Thoracic aorta (tissue), 2 donors: ENCODE results near the gene USP31. TPM values are rescaled to one million over a fixed set of nuclear protein-coding genes. Genes with fewer than 3 reads are reported as not detected.
A peak's percentile ranks its signal among the peaks of the same experiment; 100 is the strongest.

Experiments used
- ATAC-seq: fragments of 150-250 bp; one replicate; pipeline ENCODE4 v1.8.0; 2017; ENCODE audit warnings: low read depth; ENCODE audit not compliant: insufficient number of reproducible peaks, low FRiP score
- DNase-seq: peaks from one replicate; pipeline ENCODE4 v3.0.0-alpha.2; 2020; ENCODE audit warnings: low spot score
- H3K27ac ChIP-seq, 2 donors: fragments of 200-600 bp; sonication (generic); 1 replicate in 1 of 2; 2 replicates in 1 of 2; pipeline ENCODE4 v1.5.1; 2016; ENCODE audit warnings: mild to moderate bottlenecking in 2 of 2, moderate library complexity in 2 of 2
- H3K27me3 ChIP-seq: fragments of 200-600 bp; sonication (generic); replicated peaks from 2 replicates; pipeline ENCODE4 v1.6.0; 2016; ENCODE audit warnings: mild to moderate bottlenecking; ENCODE audit not compliant: insufficient read depth
- H3K36me3 ChIP-seq: fragments of 200-600 bp; sonication (generic); one replicate; pipeline ENCODE4 v1.5.1; 2016
- H3K4me1 ChIP-seq, 2 donors: fragments of 200-600 bp; sonication (generic); 1 replicate in 1 of 2; 2 replicates in 1 of 2; pipeline versions ENCODE4 v1.5.1 to v1.6.0; 2016; ENCODE audit warnings: low read depth in 2 of 2, mild to moderate bottlenecking in 1 of 2; ENCODE audit not compliant: control insufficient read depth in 1 of 2
- H3K4me3 ChIP-seq: fragments of 200-600 bp; sonication (generic); 2 replicates; pipeline ENCODE4 v1.5.1; 2016; ENCODE audit warnings: mild to moderate bottlenecking
- H3K9me3 ChIP-seq: fragments of 200-600 bp; sonication (generic); 2 replicates; pipeline ENCODE4 v1.5.1; 2016
- total RNA-seq, 2 donors: library from RNA; depleted of rRNA; stranded (reverse); fragments of >200 nt; gene quantifications; one replicate each; pipeline versions ENCODE4 v1.1.0 to v1.2.3, GENCODE V29; 2016
- TF ChIP-seq, protein P1 (sequence below): fragments of 200-600 bp; sonication (generic); IDR thresholded peaks from one replicate; pipeline ENCODE4 v1.5.1; 2019; ENCODE audit warnings: antibody characterized with exemption

Gene USP31, protein sequence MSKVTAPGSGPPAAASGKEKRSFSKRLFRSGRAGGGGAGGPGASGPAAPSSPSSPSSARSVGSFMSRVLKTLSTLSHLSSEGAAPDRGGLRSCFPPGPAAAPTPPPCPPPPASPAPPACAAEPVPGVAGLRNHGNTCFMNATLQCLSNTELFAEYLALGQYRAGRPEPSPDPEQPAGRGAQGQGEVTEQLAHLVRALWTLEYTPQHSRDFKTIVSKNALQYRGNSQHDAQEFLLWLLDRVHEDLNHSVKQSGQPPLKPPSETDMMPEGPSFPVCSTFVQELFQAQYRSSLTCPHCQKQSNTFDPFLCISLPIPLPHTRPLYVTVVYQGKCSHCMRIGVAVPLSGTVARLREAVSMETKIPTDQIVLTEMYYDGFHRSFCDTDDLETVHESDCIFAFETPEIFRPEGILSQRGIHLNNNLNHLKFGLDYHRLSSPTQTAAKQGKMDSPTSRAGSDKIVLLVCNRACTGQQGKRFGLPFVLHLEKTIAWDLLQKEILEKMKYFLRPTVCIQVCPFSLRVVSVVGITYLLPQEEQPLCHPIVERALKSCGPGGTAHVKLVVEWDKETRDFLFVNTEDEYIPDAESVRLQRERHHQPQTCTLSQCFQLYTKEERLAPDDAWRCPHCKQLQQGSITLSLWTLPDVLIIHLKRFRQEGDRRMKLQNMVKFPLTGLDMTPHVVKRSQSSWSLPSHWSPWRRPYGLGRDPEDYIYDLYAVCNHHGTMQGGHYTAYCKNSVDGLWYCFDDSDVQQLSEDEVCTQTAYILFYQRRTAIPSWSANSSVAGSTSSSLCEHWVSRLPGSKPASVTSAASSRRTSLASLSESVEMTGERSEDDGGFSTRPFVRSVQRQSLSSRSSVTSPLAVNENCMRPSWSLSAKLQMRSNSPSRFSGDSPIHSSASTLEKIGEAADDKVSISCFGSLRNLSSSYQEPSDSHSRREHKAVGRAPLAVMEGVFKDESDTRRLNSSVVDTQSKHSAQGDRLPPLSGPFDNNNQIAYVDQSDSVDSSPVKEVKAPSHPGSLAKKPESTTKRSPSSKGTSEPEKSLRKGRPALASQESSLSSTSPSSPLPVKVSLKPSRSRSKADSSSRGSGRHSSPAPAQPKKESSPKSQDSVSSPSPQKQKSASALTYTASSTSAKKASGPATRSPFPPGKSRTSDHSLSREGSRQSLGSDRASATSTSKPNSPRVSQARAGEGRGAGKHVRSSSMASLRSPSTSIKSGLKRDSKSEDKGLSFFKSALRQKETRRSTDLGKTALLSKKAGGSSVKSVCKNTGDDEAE (N-terminal part only)
- total RNA-seq, result 10 to 100 TPM; 19.6 to 25.0 TPM

DNA sequence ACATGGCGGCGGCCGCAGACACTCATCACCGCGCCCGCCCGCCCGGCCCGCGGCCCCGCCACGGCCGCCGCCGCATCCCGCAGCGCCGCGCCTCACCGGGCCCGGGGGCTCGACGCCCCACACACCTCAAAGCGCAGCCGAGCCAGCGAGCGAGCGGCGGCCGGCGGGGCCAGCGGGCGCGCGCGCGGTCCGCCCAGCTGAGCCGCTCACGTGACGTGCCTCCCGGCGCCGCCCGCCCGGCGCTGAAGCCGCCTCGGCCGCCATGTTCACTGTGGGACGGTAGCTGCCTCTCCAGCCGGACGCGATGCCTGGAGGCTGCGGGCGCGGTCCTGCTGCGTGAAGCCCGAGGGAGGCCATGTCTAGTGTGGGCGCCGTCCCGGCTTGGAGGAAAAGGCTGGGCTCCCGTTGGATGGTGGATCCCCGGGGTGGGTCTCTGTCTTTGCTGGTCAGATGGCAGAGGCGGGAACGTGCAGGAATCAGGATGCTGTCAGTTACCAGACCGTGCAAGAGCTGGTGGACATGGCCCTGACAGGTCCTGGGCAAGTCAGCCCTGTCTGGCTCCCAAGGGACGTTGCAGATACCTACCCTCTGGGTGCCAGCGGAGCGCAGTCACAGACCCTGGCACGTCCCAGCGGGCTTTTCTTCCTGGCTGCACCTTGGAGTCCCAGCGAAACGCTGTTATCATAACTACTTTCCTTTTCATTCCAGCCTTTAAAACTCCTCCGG lies at the start of gene USP31:
TSS of gene USP31 (minus strand) at position 186 of the 726 bp plus-strand sequence. CDS start at position 4, 182 bp downstream.
- DNase-seq (peak; percentile 85), ATAC-seq (peak; percentile 77)
- Histone ChIP-seq H3K9me3 (no peaks in the 10 kb centered on the region), H3K27ac (peak within 1 kb of the TSS; percentile 35 to 78), H3K4me3 (peak within 1 kb of the TSS; percentile 97), H3K36me3 (no peaks in the 10 kb centered on the region), H3K4me1 (peaks cover 27 to 49% of the 10 kb centered on the region in 2 donors), H3K27me3 (no peaks in the 10 kb centered on the region)
- TF ChIP-seq, protein P1, sequence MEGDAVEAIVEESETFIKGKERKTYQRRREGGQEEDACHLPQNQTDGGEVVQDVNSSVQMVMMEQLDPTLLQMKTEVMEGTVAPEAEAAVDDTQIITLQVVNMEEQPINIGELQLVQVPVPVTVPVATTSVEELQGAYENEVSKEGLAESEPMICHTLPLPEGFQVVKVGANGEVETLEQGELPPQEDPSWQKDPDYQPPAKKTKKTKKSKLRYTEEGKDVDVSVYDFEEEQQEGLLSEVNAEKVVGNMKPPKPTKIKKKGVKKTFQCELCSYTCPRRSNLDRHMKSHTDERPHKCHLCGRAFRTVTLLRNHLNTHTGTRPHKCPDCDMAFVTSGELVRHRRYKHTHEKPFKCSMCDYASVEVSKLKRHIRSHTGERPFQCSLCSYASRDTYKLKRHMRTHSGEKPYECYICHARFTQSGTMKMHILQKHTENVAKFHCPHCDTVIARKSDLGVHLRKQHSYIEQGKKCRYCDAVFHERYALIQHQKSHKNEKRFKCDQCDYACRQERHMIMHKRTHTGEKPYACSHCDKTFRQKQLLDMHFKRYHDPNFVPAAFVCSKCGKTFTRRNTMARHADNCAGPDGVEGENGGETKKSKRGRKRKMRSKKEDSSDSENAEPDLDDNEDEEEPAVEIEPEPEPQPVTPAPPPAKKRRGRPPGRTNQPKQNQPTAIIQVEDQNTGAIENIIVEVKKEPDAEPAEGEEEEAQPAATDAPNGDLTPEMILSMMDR, result no peak

DNA sequence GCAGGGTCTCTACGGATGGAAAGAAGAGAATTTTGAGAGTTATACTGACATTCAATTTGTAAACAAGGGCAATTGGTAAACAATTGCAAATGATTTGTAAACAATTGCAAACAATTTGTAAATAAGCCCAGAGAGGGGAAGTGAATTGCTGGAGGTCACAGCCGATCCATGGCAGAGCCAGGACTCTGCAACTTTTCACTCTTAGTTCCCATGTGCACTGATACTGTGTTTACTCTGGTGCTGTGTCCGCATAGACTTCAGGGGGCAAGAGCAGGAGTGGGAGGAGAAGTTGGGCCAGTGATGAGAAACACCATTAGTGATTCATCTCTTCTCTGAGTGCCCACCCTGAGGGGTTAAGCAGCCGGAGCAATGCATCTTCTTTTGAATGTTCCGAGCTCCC lies 47.3 kb upstream of the USP31 start:
- Histone ChIP-seq H3K27ac (no peak overlapping the region), H3K36me3 (no peaks in the 10 kb centered on the region), H3K9me3 (no peaks in the 10 kb centered on the region), H3K4me3 (no peak overlapping the region), H3K4me1 (no peaks in the 10 kb centered on the region), H3K27me3 (no peaks in the 10 kb centered on the region)
- TF ChIP-seq, protein P1, result no peak
- no peak for DNase-seq
- no peak for ATAC-seq

DNA sequence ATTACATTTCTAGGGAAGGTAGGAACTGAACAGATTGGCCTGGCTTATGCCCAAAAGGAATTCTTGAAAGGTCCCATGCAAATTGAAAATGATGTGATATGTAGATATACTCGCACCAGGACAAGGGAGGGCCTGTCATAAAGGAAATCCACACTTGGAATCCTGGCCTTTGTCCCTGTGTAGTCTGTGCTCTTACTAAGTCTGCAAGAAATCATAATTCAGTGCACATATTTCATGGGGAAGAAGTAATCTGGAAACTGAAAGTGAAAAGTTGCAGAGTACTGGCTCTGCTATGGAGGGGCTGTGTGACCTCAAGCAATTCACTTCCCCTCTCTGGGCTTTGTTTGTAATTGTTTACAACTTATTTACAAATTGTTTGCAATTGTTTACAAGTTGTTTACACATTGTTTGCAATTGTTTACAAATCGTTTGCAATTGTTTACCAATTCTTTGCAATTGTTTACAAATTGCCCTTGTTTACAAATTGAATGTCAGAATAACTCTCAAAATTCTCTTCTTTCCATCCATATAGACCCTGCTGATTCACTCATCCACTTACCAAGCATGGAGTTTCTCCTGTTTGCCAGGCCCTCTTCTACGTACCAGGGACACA lies 46.2 kb upstream of the USP31 start:
- no peaks in the 10 kb centered on the region for H3K4me1 ChIP-seq
- DNase-seq (no peak), ATAC-seq (no peak)
- H3K4me3 ChIP-seq, result no peak overlapping the region
- H3K36me3 ChIP-seq, result no peaks in the 10 kb centered on the region
- H3K27me3 ChIP-seq, result no peaks in the 10 kb centered on the region
- H3K27ac ChIP-seq, result no peak overlapping the region
- no peaks in the 10 kb centered on the region for H3K9me3 ChIP-seq
- TF ChIP-seq, protein P1, result no peak

DNA sequence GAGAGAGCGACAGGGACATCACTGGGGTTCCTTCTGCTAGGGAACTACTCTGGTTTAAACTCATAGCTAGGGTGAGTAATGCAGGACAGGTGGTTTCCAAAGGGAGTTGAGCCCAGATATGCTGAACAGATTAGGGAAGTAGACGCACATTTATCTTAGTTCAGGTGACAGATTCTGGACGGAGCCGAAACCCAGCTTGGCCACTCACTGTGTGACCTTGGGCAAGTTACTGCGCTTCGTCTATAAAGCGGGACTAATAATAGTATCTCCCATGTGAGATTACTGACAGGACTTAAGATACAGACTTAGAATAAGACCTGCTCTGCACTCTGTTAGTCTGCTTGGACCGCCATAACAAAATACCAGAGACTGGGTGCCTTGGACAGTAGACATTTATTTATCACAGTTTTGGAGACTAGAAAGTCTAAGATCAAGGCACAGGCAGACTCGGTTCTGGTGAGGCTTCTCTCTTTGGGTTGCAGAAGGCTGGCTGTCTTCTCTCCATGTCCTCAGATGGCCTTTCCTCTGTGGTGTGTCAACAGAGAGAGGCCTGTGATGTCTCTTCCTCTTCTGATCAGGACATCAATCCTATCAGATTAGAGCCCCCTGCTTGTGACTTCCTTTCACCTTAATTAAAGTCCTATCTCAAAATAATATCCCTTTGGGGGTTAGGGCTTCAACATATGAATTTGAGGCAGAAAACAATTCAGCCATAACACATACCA lies 45.4 kb upstream of the USP31 start:
- H3K27me3 ChIP-seq, result no peaks in the 10 kb centered on the region
- DNase-seq (no peak), ATAC-seq (no peak)
- H3K36me3 ChIP-seq, result no peaks in the 10 kb centered on the region
- H3K9me3 ChIP-seq, result no peaks in the 10 kb centered on the region
- no peaks in the 10 kb centered on the region for H3K4me1 ChIP-seq
- TF ChIP-seq, protein P1, result no peak
- no peak overlapping the region for H3K27ac ChIP-seq
- H3K4me3 ChIP-seq, result no peak overlapping the region
